Heart left ventricle (tissue), 13 donors: ENCODE data around the gene ESYT3.

Source experiments
- CTCF ChIP-seq, 12 donors: fragments of 200-600 bp; sonication (generic) in 4 of 12; IDR thresholded peaks; one replicate each; pipeline versions ENCODE4 v1.5.0 to v1.8.0; 2018 to 2022; ENCODE audit warnings: antibody characterized with exemption in 12 of 12, mild to moderate bottlenecking in 5 of 12
- POLR2A ChIP-seq, 2 donors: fragments of 450-650 bp; IDR thresholded peaks; one replicate each; pipeline ENCODE4 v1.6.1; 2017; ENCODE audit warnings: antibody characterized with exemption in 2 of 2, mild to moderate bottlenecking in 2 of 2, moderate library complexity in 2 of 2
- donor health status: ischemic (EF 13 %, LVEDD 7.1; RV severe dilation, severe dysfunction).
- donor health status: DM: no; HTN: yes; CAD: no.
- donor health status: DM: no; HTN: no; CAD: no.
- donor health status: ischemic (EF 25% LVEDD 6.9; RV normal size, moderate dysfunction).
- donor health status: ischemic (EF 25% LVEDD 5.7; RV mildly dilated, moderate dysfunction).
- donor health status: ischemic (EF 35%, LVEDD 5.7; RV mildly dilated, moderate dysfunction).
- donor health status: nonischemic (EF 11% LVEDD 7.7; RV severe dilation, severe dysfunction).
- donor health status: DM: yes; HTN: yes; CAD: no.
- donor health status: PGD.
- donor health status: ischemic (EF 29% LVEDD 5.4; RV normal size, mild dysfunction).
- donor health status: nonischemic (EF 23%, LVEDD 6.1; RV moderate dilation, normal function).

GRCh38 chr3:138400651-138401070, 33.8 kb upstream of the ESYT3 start:
- no peak for TF ChIP-seq CTCF (IDR thresholded peaks at IDR 0.05)
- no peak for TF ChIP-seq POLR2A (IDR thresholded peaks at IDR 0.05)
